Inferior parietal cortex (tissue), 1 donor: Measurements from ENCODE around the gene HDGFL1.

Source experiments
- DNase-seq: peaks from one replicate; pipeline ENCODE4 v3.0.0-alpha.2; 2016; ENCODE audit errors: extremely low spot score

The HDGFL1 gene

DNA sequence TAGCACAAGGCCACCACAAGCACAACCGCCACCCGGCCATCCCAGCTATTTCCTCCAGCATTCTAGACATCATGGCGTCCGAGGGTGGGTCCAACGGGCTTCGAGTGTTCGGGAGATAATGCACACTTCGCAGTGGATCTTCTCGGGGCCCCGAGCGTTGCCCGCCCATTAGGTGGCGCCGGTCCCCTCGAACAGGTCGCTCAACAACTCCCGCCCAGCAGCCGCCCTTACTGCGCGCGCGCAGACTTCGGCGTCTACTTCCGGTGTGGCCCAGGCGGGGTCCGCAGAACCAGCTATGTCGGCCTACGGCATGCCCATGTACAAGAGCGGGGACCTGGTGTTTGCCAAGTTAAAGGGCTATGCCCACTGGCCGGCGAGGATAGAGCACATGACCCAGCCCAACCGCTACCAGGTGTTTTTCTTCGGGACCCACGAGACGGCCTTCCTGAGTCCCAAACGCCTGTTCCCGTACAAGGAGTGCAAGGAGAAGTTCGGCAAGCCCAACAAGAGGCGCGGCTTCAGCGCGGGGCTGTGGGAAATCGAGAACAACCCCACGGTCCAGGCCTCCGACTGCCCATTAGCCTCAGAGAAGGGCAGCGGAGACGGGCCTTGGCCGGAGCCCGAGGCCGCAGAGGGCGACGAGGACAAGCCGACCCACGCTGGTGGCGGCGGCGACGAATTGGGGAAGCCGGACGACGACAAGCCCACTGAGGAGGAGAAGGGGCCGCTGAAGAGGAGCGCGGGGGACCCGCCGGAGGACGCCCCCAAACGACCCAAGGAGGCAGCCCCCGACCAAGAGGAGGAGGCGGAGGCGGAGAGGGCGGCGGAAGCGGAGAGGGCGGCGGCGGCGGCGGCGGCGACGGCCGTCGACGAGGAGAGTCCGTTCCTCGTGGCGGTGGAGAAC, at the start of gene HDGFL1:
Gene HDGFL1, plus strand, starts transcription at position 286 of the 904 bp plus-strand sequence. Its CDS starts 10 bp downstream, at position 296.
- DNase-seq, result no peak

DNA sequence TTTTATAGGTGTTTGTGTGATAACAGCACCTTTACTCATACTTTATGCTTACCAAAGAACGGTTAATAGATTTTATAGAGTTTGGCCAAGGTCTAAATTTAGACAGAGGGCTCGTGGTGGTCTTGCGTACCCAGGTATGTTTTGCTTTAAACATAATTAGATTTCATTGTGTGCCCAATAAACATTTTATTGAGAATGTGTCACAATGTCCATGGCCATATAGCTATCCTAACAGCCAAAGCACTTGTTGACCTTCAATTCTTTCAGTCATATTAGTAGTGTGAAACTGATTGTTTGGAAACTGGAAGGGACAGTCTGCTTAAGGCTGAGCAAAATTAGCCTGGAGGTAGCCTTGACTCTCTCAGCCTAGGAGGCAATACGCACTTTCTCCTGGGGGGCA, 48.3 kb upstream of the HDGFL1 start:
- DNase-seq, result no peak

DNA sequence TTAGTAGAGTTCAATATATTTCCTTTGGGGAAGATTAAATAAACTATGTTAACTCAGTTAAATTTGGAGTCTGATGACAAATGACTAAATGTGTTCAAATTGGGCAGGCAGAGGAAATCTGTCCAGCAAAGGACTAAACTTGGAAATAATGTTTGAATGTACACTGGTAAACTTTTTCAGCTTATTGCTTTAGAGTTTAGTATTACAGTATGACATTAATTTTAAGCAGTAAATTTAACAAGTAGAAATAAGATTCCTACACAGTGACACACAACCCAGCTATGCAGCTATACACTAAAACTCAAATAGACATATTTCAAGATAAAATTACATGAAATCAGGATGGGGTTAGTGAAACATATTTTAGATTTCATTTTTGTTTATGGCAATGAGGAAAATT, 42.6 kb upstream of the HDGFL1 start:
- no peak for DNase-seq

DNA sequence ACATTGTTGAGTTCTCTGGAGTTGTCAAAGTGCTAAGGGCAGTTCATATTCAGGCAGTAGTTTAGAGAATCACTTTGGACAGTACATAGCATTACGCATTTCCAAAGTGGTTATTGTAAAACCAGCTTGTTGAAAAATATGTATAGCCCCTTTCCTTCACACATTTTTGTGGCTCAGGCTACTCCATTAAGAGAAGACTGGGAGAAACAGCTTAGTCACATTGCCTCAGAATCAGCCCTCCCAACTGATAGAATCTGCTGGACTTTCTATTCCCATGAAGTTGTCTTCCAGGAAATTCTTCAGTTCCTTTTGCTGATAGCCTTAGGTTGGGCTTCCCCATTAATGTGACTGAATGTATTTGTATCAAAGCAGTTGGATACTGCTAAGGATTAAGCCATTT, 39.5 kb upstream of the HDGFL1 start:
- DNase-seq, result no peak

DNA sequence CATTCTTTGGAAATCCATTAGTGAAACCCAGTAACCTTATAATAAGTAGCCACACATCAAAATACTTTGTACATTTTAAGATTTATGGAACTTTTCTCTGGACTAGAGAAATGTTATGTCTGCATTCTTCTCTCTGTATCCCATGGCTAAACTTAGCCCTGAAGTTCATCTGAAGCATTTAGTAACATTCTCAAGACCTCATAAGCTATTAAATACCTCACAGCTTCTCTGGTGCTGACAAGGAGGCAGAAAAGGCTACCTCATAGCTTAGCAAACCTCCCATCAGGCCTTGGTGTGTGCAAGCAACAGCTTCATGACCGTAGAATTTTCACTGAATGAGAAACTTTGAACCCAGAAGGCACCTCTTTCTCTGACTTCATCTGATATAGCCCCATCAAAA, 38.9 kb upstream of the HDGFL1 start:
- DNase-seq, result no peak

DNA sequence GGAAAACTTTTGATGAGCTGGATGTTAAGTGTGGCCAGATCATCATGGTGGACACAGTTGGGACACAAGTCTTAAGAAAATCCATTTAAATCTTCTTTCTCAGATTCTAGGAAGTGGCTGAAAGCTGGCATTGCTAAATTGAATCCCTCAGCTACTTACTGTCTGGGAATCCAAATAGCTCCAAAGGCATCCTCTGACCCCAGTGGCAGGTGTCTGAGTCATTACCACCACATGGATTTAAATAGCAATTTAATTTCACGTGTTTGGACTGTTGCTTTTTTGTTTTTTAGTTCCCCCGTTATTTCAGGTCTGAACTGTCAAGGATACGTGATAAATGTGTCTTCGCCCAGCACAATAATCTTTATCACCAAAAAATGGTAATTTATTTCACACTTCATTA, 33.2 kb upstream of the HDGFL1 start:
- DNase-seq, result no peak

DNA sequence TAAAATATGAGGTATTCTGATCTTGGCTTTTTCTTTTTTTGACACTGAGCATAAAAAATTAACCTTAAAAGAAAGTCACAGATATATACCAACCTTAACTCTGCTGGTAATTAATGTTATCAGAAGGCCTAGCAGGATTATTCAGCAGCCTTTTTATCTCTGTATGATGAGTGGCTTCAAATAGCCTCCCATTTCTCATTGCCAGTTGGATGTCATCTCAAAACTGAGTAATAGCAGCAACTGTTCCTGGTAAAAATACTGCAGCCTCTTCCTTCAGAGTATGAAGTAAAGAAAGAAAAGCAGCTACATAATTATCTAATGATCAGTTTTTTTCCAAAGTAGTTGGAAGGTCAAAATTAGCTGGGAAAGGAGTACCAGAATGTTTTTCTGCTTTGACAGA, 24.9 kb upstream of the HDGFL1 start:
- no peak for DNase-seq

DNA sequence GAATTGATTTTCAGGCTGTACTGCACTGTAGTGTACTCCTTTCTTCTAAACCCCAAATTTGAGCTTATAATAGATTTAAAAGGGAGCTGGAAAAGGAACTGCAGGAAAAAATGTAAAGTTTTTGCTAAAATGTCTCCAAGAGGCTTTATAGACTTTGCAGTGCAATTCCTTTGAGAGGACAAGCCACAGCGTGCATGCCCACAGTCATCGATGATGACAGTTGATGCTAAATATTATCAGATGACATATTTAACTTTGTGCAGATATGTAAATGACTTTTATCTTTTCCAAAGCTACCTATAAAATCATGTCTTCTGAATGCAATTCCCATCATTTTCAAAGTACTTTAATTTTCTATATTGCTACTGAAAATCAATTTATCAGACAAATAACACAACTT, 24.3 kb upstream of the HDGFL1 start:
- DNase-seq, result no peak

DNA sequence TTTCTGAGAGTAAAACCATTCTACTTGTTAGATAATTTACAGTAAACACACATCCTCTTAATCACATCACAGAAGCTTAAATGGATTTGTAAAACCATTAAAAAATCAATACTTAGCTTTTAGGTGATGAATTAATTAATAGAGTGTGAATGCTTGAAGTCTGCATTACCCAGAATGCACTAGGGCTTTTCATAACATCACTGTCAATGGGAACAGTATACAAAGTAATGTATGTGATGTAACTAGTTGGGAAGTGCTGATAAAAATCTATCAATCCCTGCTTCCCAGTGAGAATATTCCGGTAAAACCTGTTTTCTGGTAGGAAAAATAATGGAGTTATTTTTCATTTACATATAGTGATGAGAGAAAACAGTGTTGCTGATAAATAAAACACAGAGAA, 23.1 kb upstream of the HDGFL1 start:
- no peak for DNase-seq

DNA sequence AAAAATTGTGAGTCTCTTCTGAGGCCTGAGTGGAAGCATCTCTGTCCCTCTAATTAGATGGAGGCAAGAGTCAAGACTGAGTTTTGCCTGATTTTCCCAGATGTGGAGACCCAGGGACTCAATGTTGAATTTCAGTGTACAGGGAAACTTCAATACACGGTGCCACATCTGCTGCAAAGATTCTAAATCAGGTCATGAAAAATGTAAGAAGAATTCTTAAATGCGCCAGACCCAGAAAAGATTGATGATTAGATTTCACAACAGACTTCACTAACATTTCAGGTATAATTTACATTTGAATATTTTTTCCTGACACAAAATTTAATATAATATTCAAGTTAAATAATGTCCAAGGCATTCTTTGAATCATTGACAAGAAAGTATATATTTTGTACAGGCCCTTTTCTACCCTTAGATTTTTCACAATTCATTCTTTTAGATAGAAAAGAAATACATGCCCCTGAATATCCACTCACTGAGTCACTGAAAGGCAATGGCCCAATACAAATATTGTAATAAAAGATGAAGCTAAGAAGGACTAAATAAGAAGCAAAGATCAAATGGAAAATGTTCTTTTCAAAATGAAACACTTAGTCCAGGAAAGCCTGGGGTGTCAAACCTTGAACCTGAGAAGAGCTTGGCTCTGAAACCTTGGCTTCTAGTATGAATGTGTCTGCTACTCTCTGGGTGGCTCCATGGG, 18.2 kb upstream of the HDGFL1 start:
- DNase-seq, result no peak

DNA sequence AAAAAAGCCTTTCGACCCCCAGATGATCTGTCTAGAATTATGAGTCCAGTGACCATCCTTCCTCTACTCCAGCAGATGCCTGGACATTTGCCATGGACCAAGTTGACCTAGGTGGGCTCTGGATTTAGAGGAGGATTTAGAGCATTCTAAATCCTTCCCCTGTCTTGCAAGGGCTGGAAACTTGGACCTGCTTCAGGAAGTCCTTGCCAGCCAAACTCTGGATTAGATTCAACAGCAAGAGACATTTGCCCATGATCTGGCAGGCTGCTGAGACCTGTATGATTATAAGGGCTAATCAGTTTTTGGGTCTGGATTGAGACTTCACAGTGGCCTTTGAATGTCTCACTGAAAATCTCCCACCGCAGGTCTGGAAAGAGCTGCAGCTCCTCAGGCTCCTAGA, 13.1 kb upstream of the HDGFL1 start:
- DNase-seq, result no peak

DNA sequence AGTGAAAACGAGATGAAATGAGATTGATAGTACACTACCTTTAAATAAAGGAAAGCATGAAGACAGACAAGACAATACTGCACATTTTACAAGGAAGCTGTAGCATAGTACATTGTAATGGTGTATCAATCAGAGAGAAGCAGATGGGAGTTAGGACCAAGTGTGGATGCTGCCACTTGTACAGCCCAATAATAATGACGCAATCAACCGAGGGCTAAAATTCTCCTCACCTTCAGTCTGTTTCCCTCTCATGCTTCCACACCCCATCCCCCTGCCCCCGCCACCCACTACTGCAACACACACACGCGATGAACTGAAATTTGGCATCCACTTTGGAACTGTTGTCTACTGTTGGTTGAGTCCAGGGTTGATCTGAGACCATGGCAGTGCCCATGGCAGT, 12.4 kb upstream of the HDGFL1 start:
- no peak for DNase-seq

DNA sequence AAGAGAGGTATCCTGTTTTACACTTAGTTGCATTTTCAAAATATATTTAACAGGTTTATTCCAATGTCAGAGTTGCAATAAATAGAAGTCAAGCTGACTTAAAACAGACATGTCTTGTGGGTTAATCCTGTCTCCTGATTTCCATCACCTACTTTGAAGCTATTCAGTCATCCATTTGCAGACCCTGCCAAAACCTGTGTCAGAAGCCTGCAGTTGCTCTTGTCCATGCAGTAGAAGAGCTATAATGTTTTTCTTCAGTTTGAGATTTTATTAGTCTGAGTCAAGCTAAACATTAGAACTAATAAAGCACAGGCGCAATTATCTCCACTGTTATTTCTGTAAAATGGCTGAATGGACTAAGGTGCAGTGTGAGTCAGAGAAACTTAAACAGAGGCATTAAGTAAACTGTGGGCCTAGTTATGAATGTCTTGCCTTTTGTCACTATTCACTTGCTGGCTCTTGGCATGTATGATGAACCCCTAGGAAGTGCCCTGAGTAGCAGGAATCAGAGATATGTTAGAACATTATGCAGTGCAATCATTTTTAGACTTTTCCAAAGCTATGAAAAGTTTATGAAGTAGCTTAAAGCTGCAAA, 11.0 kb upstream of the HDGFL1 start:
- DNase-seq, result no peak

DNA sequence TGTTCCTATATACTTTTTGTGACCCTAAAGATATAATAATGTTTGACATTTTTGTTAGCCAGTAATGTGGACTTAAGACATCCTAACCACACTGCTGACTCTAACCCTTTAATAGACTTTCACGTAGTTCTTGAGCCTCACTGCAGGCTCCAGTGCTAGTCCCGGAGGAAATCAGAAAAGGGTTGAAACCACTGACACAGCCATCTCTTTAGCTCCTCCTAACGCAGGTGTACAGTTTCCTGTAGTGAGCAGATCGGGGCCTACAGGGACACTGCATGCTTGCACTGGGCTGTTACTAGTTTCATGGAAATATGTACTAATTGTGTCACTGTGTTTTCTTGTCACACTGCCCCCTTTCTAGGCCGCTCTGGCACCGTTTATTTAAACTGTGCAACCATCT, 512 bp upstream of the HDGFL1 start:
- no peak for DNase-seq

DNA sequence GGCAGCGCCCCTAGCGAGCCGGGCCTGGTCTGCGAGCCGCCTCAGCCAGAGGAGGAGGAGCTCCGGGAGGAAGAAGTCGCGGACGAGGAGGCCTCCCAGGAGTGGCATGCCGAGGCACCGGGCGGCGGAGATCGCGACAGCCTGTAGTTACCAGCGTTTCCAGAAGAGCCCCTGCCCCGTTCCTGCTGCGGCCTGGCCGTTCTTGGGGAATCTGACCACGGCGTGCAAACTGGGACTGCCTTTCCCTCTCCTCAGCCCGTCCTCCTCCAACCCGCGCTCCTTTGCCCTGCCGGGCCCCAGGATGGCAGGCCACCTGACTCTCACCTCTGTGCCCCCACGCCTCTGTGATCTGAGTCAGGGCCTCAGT, 802 bp downstream of the HDGFL1 start:
- DNase-seq, result no peak

DNA sequence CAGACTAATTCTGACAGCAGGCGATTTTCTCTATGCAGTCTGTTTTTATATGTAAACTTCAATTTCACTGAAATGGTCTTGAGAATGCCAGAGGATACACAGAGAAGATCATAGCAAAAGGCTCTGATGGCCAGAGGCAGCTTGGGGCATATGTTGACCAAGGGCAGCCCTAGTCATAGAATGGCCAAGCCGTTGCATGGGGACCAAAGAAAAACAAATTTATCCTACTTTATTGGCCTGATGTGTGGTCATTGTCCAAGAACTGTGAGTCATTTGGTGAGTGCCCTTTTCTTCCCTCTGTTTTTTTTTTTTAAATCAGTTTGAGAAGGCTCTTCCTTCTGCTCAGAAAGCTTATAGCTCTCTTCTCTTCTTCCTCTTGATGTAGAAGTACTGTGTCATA, 5.8 kb downstream of the HDGFL1 start:
- no peak for DNase-seq

DNA sequence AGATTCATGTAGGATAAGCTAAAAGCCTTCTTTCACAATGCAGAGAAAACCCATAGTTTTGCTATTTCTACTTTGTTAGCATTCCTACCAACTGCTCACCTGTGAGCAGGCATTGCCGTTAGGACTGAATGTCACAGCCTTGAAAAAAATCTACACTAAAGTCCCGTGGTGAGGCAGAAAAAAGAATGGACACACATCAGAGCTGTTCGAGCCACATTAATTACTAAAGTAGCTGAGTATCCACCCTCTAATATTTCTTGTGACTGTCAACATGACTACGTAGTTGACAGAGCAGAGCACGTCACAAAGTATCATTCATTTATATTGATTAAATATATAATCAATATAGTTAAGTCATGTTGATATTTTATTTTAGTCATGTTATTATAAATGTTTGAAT, 10.1 kb downstream of the HDGFL1 start:
- no peak for DNase-seq

DNA sequence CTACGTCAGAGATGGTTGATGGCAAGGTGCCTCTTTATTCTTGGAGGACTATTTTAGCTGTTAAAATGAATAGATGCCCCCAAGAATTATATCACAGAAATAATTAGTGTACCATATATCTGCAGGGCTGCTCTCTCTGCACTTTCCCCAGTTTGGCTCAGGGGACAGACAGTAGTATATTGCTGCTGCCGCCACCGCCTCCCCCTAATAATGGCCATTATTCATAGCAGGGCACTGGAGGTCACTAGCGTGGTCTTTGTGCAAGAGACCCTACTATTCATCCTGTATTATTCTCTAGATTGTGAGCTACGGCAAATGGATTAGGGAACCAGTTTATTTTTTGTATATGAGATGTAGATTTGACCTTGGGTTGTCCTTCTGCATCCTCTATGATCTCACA, 11.0 kb downstream of the HDGFL1 start:
- no peak for DNase-seq

DNA sequence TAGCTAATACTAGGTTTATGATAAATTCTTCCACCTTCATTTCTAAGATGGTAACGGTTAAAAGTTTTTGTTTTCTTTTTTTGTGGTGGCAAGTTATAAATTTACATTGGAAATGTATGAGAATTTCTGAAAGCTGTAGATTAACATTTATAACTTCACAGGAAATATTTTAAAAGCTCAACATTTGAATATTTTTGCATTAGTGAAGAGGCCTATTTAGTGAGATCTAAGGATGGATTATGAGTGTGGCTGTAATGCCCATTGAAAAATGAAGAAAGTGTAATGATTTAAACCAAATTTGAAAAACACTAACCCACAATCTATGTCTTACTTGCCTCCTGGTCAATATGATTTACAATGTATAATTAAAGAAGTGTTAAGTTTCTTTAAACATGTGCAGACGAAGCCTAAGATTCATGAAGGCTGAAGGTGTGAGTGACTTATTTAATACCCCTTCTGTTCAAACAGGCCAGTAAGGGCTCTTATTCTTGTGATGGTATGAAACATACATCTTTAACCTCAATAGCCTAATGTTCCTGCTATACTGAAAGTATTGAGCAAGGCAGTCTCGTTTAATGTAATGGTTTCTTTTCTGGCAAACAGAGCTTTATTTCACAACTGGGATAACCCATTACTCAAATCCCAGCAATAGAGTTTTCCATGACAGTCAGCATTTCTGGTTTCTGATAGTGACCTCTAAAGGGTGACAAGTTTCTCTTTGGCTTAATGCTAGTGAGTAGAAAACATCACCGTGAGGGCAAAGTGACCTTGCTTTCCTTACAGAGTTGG, 13.2 kb downstream of the HDGFL1 start:
- DNase-seq, result no peak

DNA sequence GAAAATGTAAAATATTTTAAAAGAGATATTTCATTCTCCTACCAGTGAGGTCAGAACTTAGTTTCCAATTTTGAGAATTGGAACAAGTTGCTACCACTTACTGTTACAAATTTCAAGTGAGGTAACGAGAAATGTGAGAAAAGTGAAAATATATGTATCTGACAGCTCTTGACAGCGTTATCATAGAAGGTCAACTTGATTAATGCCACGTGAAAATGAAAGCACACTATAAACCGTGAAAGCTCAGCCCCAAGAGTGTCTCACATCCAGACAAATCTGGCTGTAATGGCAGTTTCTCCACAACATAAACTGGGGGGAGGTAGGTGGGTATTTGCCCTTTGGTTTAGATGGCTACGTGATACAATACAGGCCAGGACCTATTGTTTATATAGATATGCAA, 13.9 kb downstream of the HDGFL1 start:
- no peak for DNase-seq

DNA sequence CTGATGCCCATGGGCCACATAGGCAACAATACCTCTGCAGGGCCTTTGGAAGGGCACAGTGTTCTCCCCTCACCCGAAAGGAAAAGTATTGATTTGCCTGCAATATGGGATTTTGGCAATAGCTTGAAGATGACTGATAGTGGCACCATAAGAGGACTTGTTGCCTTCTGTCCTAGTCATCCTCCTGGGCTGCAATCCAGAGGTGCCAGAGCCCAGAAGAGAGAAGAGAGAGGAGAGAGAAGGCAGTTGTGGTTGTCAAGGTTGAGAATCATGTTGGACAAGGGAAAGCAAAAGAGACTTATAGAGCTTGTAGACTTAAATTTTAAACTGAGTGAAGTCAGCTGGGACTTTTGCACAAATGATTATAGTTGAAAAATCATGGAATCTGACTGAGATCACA, 14.6 kb downstream of the HDGFL1 start:
- no peak for DNase-seq

DNA sequence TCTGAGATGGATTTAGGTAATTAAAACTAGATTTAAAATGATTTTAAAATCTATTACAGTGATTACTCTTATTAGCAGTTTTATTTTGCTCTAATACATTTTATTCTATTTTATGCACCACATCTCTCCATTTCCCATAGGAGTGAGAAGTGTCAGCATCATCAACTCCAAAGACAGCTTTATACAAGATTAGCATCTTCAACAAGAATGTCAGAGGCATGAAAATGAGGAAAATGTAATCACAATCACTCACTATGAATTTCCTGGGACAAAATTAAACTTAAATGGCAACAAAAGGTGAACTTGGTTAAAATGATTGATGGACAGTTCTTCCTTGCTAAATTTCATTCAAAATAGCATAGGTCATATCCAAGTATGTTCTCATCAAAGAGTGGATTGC, 19.8 kb downstream of the HDGFL1 start:
- no peak for DNase-seq
